ENCODE measurements around the gene FGR.

The FGR gene

DNA sequence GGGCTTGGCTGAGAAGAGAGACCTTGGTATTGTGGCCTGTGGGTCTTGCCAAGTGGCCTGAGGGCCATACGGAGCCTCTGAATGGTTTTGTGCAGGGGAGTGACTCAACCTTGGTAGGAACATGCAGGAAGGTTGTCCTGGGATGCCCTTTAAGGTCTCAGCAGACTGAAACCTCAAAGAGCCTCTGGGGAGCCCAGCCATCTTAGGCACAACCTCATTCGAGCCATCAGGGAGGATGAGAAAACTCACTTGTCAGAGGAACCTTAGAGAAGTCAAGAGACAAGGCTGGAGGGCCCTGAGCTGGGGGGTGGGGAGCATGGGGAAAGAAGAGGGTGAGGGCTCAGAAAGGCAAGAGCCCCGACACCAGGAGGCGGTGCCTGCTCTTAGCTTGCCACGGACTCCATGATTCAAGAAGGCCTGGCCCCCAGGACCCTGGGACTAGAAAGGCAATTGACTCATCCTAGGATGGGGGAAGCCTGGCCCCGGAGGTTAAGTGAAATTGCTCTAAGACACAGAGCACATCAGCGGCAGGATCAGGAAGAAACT is 24.0 kb upstream of the FGR start:
- intact Hi-C loops (cut with DNase I; ENCODE audit: low total_unique reads), result no loop called here
- Histone ChIP-seq H3K27me3 (no peaks in the 10 kb centered on the region), H3K27ac (peak overlapping the region; percentile 91 to 97), H3K36me3 (no peaks in the 10 kb centered on the region), H3K4me3 (peak overlapping the region in 1 of 2 donors; percentile 80), H3K9me3 (no peaks in the 10 kb centered on the region), H3K4me1 (peaks cover 3 to 49% (median 21%) of the 10 kb centered on the region in 4 donors)
- no peak for DNase-seq
- TF ChIP-seq, protein P1, sequence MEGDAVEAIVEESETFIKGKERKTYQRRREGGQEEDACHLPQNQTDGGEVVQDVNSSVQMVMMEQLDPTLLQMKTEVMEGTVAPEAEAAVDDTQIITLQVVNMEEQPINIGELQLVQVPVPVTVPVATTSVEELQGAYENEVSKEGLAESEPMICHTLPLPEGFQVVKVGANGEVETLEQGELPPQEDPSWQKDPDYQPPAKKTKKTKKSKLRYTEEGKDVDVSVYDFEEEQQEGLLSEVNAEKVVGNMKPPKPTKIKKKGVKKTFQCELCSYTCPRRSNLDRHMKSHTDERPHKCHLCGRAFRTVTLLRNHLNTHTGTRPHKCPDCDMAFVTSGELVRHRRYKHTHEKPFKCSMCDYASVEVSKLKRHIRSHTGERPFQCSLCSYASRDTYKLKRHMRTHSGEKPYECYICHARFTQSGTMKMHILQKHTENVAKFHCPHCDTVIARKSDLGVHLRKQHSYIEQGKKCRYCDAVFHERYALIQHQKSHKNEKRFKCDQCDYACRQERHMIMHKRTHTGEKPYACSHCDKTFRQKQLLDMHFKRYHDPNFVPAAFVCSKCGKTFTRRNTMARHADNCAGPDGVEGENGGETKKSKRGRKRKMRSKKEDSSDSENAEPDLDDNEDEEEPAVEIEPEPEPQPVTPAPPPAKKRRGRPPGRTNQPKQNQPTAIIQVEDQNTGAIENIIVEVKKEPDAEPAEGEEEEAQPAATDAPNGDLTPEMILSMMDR (IDR thresholded peaks at IDR 0.05), result no peak

DNA sequence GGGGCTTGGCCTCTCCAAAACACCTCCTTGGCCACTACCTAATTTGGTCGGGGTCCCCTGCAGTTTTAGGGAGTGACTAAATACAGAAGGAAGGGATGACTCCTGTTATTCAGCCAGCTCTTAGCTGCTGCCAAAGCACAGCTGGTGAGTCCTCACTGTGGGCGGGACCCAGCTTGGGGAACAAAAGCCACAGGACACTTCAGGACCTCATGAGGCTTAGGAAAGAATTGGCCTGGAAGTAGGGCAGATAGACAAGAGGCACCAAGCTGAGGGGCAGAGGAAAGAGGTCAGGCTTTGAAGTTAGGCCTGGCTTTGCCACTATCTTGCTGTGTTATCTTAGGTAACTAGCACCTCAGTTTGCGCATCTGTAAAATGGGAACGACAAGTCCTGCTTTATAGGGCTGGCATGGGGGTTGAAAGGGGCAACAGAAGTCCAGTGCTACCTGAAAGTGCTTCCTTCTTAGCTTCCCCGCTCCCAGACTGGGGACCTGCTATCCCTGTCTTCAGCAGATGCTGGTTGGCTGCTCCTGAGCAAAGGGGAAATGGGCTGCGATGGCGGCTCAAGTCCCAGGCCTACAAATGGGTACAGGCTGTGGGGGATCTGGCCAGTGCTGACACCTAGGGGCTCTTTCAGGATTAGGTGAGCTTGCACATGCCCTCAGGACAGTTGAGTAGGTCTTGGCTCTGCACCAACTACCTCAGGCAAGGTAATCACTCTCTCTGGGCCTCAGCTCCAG is 21.3 kb upstream of the FGR start:
- intact Hi-C loops (cut with DNase I; ENCODE audit: low total_unique reads), result no loop called here

DNA sequence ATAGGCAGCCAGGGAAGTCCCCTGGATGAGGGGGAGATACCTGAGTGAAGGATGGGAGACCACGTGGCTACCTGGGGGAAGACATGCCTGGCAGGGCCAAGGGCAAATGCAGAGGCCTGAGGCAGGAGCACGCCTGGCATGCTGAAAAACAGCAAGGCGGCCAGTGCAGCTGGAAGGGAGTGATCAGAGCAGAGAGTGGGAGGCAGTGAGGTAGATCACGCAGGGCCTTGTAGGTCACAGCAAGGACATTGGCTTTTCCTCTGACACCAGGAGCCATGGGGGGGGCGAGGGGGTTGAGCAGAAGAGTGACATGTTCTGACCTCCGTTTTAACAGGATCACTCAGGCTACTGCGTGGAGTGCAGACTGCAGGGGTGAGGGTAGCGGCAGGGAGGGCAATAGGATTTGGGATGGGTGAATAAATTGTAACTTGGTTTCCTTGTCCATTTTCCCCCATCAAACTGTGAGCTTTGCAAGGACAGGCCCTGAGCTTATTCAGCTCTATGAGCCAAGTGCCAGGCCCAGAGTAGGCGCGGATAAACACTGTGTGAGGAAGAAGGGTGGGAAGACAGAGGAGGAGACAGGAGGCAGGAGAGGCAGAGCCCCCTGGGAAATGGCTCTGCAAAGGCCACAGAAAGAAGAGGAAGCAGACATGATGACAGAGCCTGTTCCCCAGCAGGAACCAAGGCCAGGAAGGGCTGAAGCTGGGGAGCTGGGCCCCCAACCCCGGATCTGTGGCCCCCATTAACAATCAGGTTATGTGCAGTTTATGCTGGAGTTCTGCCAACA is 20.4 kb upstream of the FGR start:
- intact Hi-C loops (cut with DNase I; ENCODE audit: low total_unique reads), result no loop called here
- TF ChIP-seq, protein P1 (IDR thresholded peaks at IDR 0.05), result no peak
- Histone ChIP-seq H3K27ac (peak overlapping the region; percentile 26 to 47), H3K27me3 (no peaks in the 10 kb centered on the region), H3K4me3 (no peak overlapping the region), H3K9me3 (no peaks in the 10 kb centered on the region), H3K36me3 (no peaks in the 10 kb centered on the region), H3K4me1 (peaks cover 3 to 35% (median 16%) of the 10 kb centered on the region in 4 donors)
- DNase-seq, result no peak

More for the DNA sequence above, 21.3 kb upstream of the FGR start:
- Histone ChIP-seq H3K27ac (peak overlapping the region; percentile 26 to 47), H3K9me3 (no peaks in the 10 kb centered on the region), H3K4me3 (no peak overlapping the region), H3K36me3 (no peaks in the 10 kb centered on the region), H3K4me1 (peaks cover 3 to 35% (median 18%) of the 10 kb centered on the region in 4 donors), H3K27me3 (no peaks in the 10 kb centered on the region)
- peak; percentile 81 to 83 for DNase-seq
- TF ChIP-seq, protein P1 (IDR thresholded peaks at IDR 0.05), result no peak

DNA sequence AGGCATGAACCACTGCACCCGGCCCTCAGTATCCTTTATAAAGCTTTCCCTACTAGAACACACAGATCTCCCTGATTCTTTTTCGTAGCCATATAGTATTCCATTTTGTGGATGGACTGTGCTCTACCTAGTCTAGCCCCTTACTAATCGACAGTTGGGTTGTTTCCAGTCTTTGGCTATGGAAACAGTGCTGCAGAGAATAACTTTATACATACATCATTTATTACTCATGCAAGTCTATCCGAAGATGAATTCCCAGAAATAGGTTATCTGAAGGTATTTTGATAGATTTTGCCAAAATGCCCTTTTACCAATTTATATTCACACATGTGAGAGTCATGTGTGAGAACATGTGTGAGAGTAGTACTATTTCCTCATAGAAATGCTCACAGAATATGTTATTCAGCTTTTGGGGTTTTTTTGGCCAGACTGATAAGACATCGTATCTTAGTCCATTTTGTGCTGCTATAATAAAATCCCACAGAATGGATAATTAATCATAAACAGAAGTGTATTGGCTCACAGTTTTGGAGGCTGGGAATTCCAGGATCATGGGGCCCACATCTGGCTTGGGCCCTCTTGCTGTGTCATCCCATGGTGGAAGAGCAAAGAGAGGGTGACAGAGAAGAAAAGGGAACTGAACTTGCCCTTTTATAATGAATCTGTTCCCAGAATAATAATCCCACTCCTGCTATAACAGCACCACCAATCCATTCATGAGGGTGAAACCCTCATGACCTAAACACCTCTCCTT is 17.3 kb upstream of the FGR start:
- no peak for DNase-seq
- H3K4me1 ChIP-seq, result peaks cover 0 to 31% (median 12%) of the 10 kb centered on the region in 4 donors
- H3K36me3 ChIP-seq, result no peaks in the 10 kb centered on the region
- TF ChIP-seq, protein P1 (IDR thresholded peaks at IDR 0.05), result no peak
- intact Hi-C loops (cut with DNase I; ENCODE audit: low total_unique reads), result no loop called here
- no peaks in the 10 kb centered on the region for H3K9me3 ChIP-seq
- H3K27me3 ChIP-seq, result no peaks in the 10 kb centered on the region
- no peak overlapping the region for H3K4me3 ChIP-seq
- H3K27ac ChIP-seq, result no peak overlapping the region

DNA sequence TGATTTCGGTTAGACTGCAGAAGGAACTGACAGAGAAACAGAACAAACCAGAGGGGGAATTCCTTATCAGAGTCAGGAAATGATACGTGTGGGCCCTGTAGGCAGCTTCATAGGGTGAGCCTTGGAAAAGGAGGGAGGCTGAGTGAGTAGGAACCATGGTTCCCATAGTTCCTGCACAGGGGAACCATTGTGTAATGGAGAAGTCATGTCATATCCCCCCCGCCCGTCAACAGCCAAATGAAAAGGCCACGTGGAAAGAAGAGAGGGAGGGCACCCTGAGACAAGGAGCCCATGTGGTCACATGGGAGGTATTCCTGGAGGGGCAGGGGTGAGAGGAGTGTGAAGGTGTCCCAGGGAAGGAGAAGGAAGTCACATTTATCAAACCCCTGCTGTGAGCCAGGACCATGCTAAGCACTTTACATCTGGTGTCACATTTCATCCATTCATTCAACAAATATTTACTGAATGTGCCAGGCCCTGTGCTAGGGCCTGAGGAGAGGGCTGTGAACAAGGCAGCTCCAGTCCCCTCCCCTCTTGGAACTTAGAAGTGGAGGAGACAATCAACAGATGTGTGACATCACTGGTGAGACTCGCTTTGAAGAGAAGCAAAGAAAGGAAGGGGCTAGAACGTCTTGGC is 15.7 kb upstream of the FGR start:
- Histone ChIP-seq H3K27me3 (no peaks in the 10 kb centered on the region), H3K9me3 (no peaks in the 10 kb centered on the region), H3K27ac (no peak overlapping the region), H3K4me3 (no peak overlapping the region), H3K4me1 (peaks cover 0 to 22% (median 9%) of the 10 kb centered on the region in 4 donors), H3K36me3 (no peaks in the 10 kb centered on the region)
- intact Hi-C loops (cut with DNase I; ENCODE audit: low total_unique reads), result no loop called here
- no peak for DNase-seq
- TF ChIP-seq, protein P1 (IDR thresholded peaks at IDR 0.05), result no peak

Measured in tibial artery (tissue), 4 donors.